Measurements from ENCODE around the gene ACP2.

Gene ACP2

GRCh38 chr11:47289856-47290255 lies 41.2 kb upstream of the ACP2 start:
- Histone ChIP-seq H3K27ac (ENCODE audit: low read length) (no peak overlapping the region), H3K79me2 (ENCODE audit: low read length) (no peaks in the 10 kb centered on the region), H3K4me2 (ENCODE audit: low read depth, low read length) (no peak overlapping the region), H2AFZ (ENCODE audit: low read length) (no peak overlapping the region), H4K20me1 (ENCODE audit: insufficient read depth, low read length) (no peaks in the 10 kb centered on the region), H3K4me1 (ENCODE audit: low read length) (no peaks in the 10 kb centered on the region), H3K36me3 (replicated peaks; ENCODE audit: insufficient read depth, low read length) (0 out of 2 replicates have a peak, but pooled peaks cover 3% of the 10 kb centered on the region), H3K9me3 (replicated peaks; ENCODE audit: insufficient read depth, low read length) (no peaks in the 10 kb centered on the region), H3K9me2 (replicated peaks; ENCODE audit: insufficient read depth, low read length) (no peaks in the 10 kb centered on the region), H3F3A (ENCODE audit: insufficient read depth, low read length) (no peaks in the 10 kb centered on the region), H3K9ac (ENCODE audit: low read length) (no peak overlapping the region), H3K4me3 (ENCODE audit: low read length) (no peak overlapping the region), H3K27me3 (replicated peaks; ENCODE audit: insufficient read depth, low read length) (no peaks in the 10 kb centered on the region)
- no peak for DNase-seq
- TF ChIP-seq CTCF (IDR thresholded peaks at IDR 0.05; ENCODE audit: low read length) (no peak), EZH2phosphoT487 (IDR thresholded peaks at IDR 0.05; ENCODE audit: low read length) (no peak), EZH2 (optimal IDR thresholded peaks at IDR 0.05; ENCODE audit: low read depth, low read length) (no peak)

- Histone ChIP-seq H3K27ac (ENCODE audit: low read length) (no peak overlapping the region), H3K27me3 (replicated peaks; ENCODE audit: insufficient read depth, low read length) (no peaks in the 10 kb centered on the region), H3K79me2 (ENCODE audit: low read length) (no peaks in the 10 kb centered on the region), H2AFZ (ENCODE audit: low read length) (no peak overlapping the region), H3K9me3 (replicated peaks; ENCODE audit: insufficient read depth, low read length) (no peaks in the 10 kb centered on the region), H3K4me3 (ENCODE audit: low read length) (no peak overlapping the region), H3K4me2 (ENCODE audit: low read depth, low read length) (no peak overlapping the region), H3K36me3 (replicated peaks; ENCODE audit: insufficient read depth, low read length) (peaks cover 8% of the 10 kb centered on the region; the same call in 1 of the 2 replicates), H3K4me1 (ENCODE audit: low read length) (no peaks in the 10 kb centered on the region), H3F3A (ENCODE audit: insufficient read depth, low read length) (no peaks in the 10 kb centered on the region), H3K9ac (ENCODE audit: low read length) (no peak overlapping the region), H3K9me2 (replicated peaks; ENCODE audit: insufficient read depth, low read length) (no peaks in the 10 kb centered on the region), H4K20me1 (ENCODE audit: insufficient read depth, low read length) (no peaks in the 10 kb centered on the region)
- DNase-seq: no peak
- TF ChIP-seq CTCF (IDR thresholded peaks at IDR 0.05; ENCODE audit: low read length): no peak
- no peak for TF ChIP-seq EZH2phosphoT487 (IDR thresholded peaks at IDR 0.05; ENCODE audit: low read length)
- no peak for TF ChIP-seq EZH2 (optimal IDR thresholded peaks at IDR 0.05; ENCODE audit: low read depth, low read length)
These were observed 39.5 kb upstream of the ACP2 start for GRCh38 chr11:47288066-47288465.

- TF ChIP-seq EZH2phosphoT487 (IDR thresholded peaks at IDR 0.05; ENCODE audit: low read length): no peak
- no peak for TF ChIP-seq EZH2 (optimal IDR thresholded peaks at IDR 0.05; ENCODE audit: low read depth, low read length)
- TF ChIP-seq CTCF (IDR thresholded peaks at IDR 0.05; ENCODE audit: low read length): no peak
- no peak overlapping the region for H3K4me2 ChIP-seq (ENCODE audit: low read depth, low read length)
- H3K4me1 ChIP-seq (ENCODE audit: low read length): no peaks in the 10 kb centered on the region
- no peak overlapping the region for H3K4me3 ChIP-seq (ENCODE audit: low read length)
- H3K9ac ChIP-seq (ENCODE audit: low read length): no peak overlapping the region
- no peaks in the 10 kb centered on the region for H4K20me1 ChIP-seq (ENCODE audit: insufficient read depth, low read length)
- H3K9me2 ChIP-seq (replicated peaks; ENCODE audit: insufficient read depth, low read length): no peaks in the 10 kb centered on the region
- H3K27me3 ChIP-seq (replicated peaks; ENCODE audit: insufficient read depth, low read length): no peaks in the 10 kb centered on the region
- H3K79me2 ChIP-seq (ENCODE audit: low read length): no peaks in the 10 kb centered on the region
- no peak overlapping the region for H3K27ac ChIP-seq (ENCODE audit: low read length)
- H3K36me3 ChIP-seq (replicated peaks; ENCODE audit: insufficient read depth, low read length): peaks cover 16% of the 10 kb centered on the region; the same call in 1 of the 2 replicates
- no peak for DNase-seq
- H3F3A ChIP-seq (ENCODE audit: insufficient read depth, low read length): no peaks in the 10 kb centered on the region
- no peak overlapping the region for H2AFZ ChIP-seq (ENCODE audit: low read length)
- no peaks in the 10 kb centered on the region for H3K9me3 ChIP-seq (replicated peaks; ENCODE audit: insufficient read depth, low read length)
These were observed 37.6 kb upstream of the ACP2 start for GRCh38 chr11:47285969-47286770.
